ENCODE measurements around the gene LMF1. TPM values are rescaled to one million over a fixed set of nuclear protein-coding genes. Genes with fewer than 3 reads are reported as not detected.
A peak's percentile ranks its signal among the peaks of the same experiment; 100 is the strongest.

LMF1 gene
- total and polyA plus RNA-seq, 7 experiments from 2014 or later, result 10.6 to 63.1 (median 41.3) TPM

DNA sequence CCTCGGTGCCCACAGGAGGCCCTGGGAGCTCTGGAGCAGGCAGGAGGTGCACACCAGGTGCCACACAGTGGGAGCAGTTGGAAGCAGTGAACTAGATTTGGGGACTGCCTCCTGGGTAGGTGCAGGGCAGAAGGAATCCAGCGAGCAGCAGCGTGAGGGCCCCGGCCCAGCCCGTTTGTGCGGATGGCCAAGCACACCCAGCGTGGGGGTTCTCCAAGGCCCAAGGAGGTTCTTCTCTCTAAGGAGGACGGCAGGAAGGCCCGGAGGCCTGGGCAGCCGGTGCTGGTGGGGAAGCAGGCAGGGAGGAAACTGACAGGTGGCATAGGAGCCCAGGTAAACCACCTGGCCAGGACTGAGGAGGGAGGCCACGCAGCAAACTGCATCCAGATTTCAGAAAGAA, 27.8 kb upstream of the LMF1 start:
- Histone ChIP-seq H3K36me3 (ENCODE audit: control insufficient read depth in 2 of 3, insufficient read depth in 3 of 3, low read length in 3 of 3) (no peaks in the 10 kb centered on the region), H3K9me3 (ENCODE audit: control insufficient read depth in 2 of 3, low read length in 3 of 3) (peaks cover 0 to 9% (median 0%) of the 10 kb centered on the region in 3 experiments), H3K4me1 (ENCODE audit: control insufficient read depth in 2 of 2, insufficient read depth in 2 of 2, low read length in 2 of 2) (peaks cover 31 to 45% of the 10 kb centered on the region in 2 donors), H3K27me3 (ENCODE audit: control insufficient read depth in 2 of 2, insufficient read depth in 2 of 2, low read length in 2 of 2) (no peaks in the 10 kb centered on the region), H3K27ac (ENCODE audit: low read depth, low read length) (peak overlapping the region; percentile 86), H3K4me3 (ENCODE audit: low read length) (no peak overlapping the region)
- ChIA-PET POLR2A (interaction anchor here (0.8 to 8.1 kb wide), 8 partner anchors 9 to 1157 kb away, joined by 3 to 87 read pairs (median 7); partner anchors contain the start of genes SOX8 and TRAF7), CTCF (interaction anchor here (1.2 to 1.5 kb wide), 2 partner anchors 17 to 26 kb away, joined by 3 to 5 read pairs; partner anchors contain the start of gene SOX8)
- DNase-seq, result no peak
- ATAC-seq, result no peak
- intact Hi-C loops (cut with micrococcal nuclease), result loop anchor here in 1 of 2 donors (5.0 kb wide), 1 partner anchor 36 kb away; no protein-coding TSS in a partner anchor
- Mint-ChIP-seq H3K4me1 (peaks cover 22 to 60% (median 47%) of the 10 kb centered on the region in 7 donors), H3K9me3 (peaks cover 0 to 9% (median 0%) of the 10 kb centered on the region in 11 donors), H3K27ac (peak overlapping the region in 8 of 9 donors; percentile 48 to 98 (median 92)), H3K27me3 (peaks cover 0 to 49% (median 0%) of the 10 kb centered on the region in 5 donors), H3K4me3 (peak overlapping the region in 6 of 10 donors; percentile 21 to 91 (median 84)), H3K36me3 (peaks cover 0 to 6% (median 0%) of the 10 kb centered on the region in 5 donors)

DNA sequence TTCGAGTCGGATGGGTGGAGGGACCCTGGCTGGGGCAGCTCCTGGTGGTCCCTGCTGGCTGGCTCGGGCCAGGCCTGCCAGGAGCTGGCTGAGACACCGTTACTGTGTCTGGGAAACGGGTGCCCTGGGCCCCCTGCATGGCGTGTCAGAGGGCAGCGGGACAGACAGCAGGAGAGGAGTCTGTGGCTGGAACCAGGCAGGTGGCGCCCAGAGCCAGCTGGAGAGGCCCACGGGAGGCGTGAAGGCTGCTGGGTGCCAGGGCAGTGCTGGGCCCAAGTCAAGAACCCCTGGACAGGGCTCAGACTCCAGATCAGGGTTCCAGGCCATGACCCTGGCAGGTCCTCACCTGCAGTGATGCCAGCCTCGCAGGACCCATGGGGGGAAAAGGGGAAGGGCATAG, 27.4 kb upstream of the LMF1 start:
- Histone ChIP-seq H3K27me3 (ENCODE audit: control insufficient read depth in 2 of 2, insufficient read depth in 2 of 2, low read length in 2 of 2) (no peaks in the 10 kb centered on the region), H3K4me3 (ENCODE audit: low read length) (peak overlapping the region; percentile 75), H3K9me3 (ENCODE audit: control insufficient read depth in 2 of 3, low read length in 3 of 3) (peaks cover 0 to 9% (median 0%) of the 10 kb centered on the region in 3 experiments), H3K36me3 (ENCODE audit: control insufficient read depth in 2 of 3, insufficient read depth in 3 of 3, low read length in 3 of 3) (no peaks in the 10 kb centered on the region), H3K27ac (ENCODE audit: low read depth, low read length) (peak overlapping the region; percentile 86), H3K4me1 (ENCODE audit: control insufficient read depth in 2 of 2, insufficient read depth in 2 of 2, low read length in 2 of 2) (peaks cover 27 to 41% of the 10 kb centered on the region in 2 donors)
- ATAC-seq (no peak), DNase-seq (no peak)
- intact Hi-C loops (cut with micrococcal nuclease), result loop anchor here in 1 of 2 donors (5.0 kb wide), 1 partner anchor 36 kb away; no protein-coding TSS in a partner anchor
- H3K27ac Mint-ChIP-seq, result peak overlapping the region in 8 of 9 donors; percentile 58 to 98 (median 92)
- H3K4me3 Mint-ChIP-seq, result peak overlapping the region; percentile 67 to 91 (median 83)
- H3K4me1 Mint-ChIP-seq, result peaks cover 21 to 59% (median 47%) of the 10 kb centered on the region in 7 donors
- H3K36me3 Mint-ChIP-seq, result peaks cover 0 to 6% (median 0%) of the 10 kb centered on the region in 5 donors
- H3K9me3 Mint-ChIP-seq, result peaks cover 0 to 9% (median 0%) of the 10 kb centered on the region in 11 donors
- POLR2A ChIA-PET, result interaction anchor here (0.8 to 8.1 kb wide), 9 partner anchors 9 to 1157 kb away, joined by 3 to 87 read pairs (median 4); partner anchors contain the start of genes LMF1, SOX8 and TRAF7
- peaks cover 0 to 49% (median 0%) of the 10 kb centered on the region in 5 donors for H3K27me3 Mint-ChIP-seq
- CTCF ChIA-PET, result interaction anchor here (1.0 to 1.9 kb wide), 4 partner anchors 17 to 59 kb away, joined by 3 to 13 read pairs (median 4); partner anchors contain the start of gene SOX8

DNA sequence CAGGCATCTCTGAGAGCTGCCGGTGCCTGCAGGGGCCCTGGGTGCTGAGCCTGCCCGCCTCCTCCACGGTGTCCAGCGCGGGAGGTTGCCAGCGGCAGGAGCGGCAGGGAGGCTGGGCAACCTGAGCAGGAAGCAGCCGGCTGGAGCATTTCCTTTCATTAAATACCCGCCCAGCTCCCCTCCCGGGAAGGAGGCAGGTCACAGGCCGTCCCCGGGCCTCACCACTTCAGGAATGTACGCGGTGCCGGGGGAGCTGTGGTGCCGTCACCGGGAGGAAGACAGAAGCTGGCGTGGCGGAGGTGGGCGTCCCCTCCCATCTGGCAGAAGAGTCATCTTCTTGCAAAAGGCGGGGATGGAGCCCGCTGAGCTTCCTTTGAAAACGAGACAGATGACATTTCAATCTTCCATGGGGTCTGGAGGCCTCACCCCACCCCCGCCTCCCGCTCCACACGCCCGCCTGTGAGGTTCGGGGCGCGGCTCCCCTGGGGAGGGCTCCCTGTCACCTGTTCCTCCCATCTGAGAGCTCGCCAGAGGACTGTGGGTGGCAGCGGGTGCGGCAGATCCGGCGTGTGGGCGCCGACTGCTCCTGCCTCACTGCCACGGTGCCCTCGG, 26.8 kb upstream of the LMF1 start:
- peak; percentile 85 for ATAC-seq
- peak; percentile 35 to 75 (median 62) for DNase-seq
- peaks cover 0 to 9% (median 0%) of the 10 kb centered on the region in 11 donors for H3K9me3 Mint-ChIP-seq
- ChIA-PET POLR2A (interaction anchor here (0.8 to 8.1 kb wide), 12 partner anchors 10 to 1158 kb away, joined by 3 to 87 read pairs (median 4); partner anchors contain the start of genes LMF1, SOX8 and TRAF7), CTCF (interaction anchor here (0.8 to 1.9 kb wide), 4 partner anchors 16 to 60 kb away, joined by 3 to 13 read pairs (median 4); partner anchors contain the start of gene SOX8)
- Histone ChIP-seq H3K4me3 (ENCODE audit: low read length) (peak overlapping the region; percentile 75), H3K9me3 (ENCODE audit: control insufficient read depth in 2 of 3, low read length in 3 of 3) (peaks cover 0 to 9% (median 0%) of the 10 kb centered on the region in 3 experiments), H3K27me3 (ENCODE audit: control insufficient read depth in 2 of 2, insufficient read depth in 2 of 2, low read length in 2 of 2) (no peaks in the 10 kb centered on the region), H3K36me3 (ENCODE audit: control insufficient read depth in 2 of 3, insufficient read depth in 3 of 3, low read length in 3 of 3) (no peaks in the 10 kb centered on the region), H3K27ac (ENCODE audit: low read depth, low read length) (peak overlapping the region; percentile 86), H3K4me1 (ENCODE audit: control insufficient read depth in 2 of 2, insufficient read depth in 2 of 2, low read length in 2 of 2) (peaks cover 21 to 34% of the 10 kb centered on the region in 2 donors)
- H3K36me3 Mint-ChIP-seq, result peaks cover 0 to 6% (median 0%) of the 10 kb centered on the region in 5 donors
- H3K27ac Mint-ChIP-seq, result peak overlapping the region in 8 of 9 donors; percentile 72 to 98 (median 92)
- H3K27me3 Mint-ChIP-seq, result peaks cover 0 to 49% (median 0%) of the 10 kb centered on the region in 5 donors
- H3K4me1 Mint-ChIP-seq, result peaks cover 17 to 55% (median 47%) of the 10 kb centered on the region in 7 donors
- intact Hi-C loops (cut with micrococcal nuclease), result loop anchor here in 1 of 2 donors (1.0 to 5.0 kb wide), 5 partner anchors 12 to 58 kb away; partner anchors contain the start of gene SOX8
- peak overlapping the region; percentile 67 to 91 (median 83) for H3K4me3 Mint-ChIP-seq

DNA sequence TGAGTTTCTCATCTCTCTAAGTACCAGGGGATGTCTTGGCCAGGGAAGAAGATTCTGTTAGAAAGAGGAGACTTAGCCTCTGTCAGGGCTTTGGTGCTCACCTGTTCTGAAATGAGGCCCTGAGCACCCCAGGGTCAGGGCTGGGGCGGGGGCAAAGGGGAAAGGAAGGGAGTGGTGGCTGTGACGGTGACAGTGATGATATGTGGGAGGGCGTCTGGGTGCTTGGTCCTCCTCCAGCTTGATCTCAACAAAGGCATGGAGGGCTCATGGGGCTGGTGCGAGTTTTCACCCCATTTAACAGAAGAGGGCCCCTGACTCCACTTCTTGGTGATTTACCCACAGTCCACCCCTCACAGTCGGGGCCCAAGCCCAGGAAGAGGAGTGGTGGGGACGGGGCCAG, 25.9 kb upstream of the LMF1 start:
- H3K9me3 ChIP-seq (ENCODE audit: control insufficient read depth in 2 of 3, low read length in 3 of 3), result peaks cover 0 to 9% (median 0%) of the 10 kb centered on the region in 3 experiments
- Mint-ChIP-seq H3K27me3 (peaks cover 0 to 49% (median 0%) of the 10 kb centered on the region in 5 donors), H3K4me3 (peak overlapping the region; percentile 58 to 91 (median 83)), H3K36me3 (peaks cover 0 to 6% (median 0%) of the 10 kb centered on the region in 5 donors), H3K9me3 (peaks cover 0 to 9% (median 0%) of the 10 kb centered on the region in 11 donors), H3K4me1 (peaks cover 15 to 50% (median 44%) of the 10 kb centered on the region in 7 donors), H3K27ac (peak overlapping the region in 8 of 9 donors; percentile 89 to 98 (median 92))
- no peaks in the 10 kb centered on the region for H3K36me3 ChIP-seq (ENCODE audit: control insufficient read depth in 2 of 3, insufficient read depth in 3 of 3, low read length in 3 of 3)
- peaks cover 21 to 34% of the 10 kb centered on the region in 2 donors for H3K4me1 ChIP-seq (ENCODE audit: control insufficient read depth in 2 of 2, insufficient read depth in 2 of 2, low read length in 2 of 2)
- peak; percentile 68 for ATAC-seq
- intact Hi-C loops (cut with micrococcal nuclease), result loop anchor here in 1 of 2 donors (1.0 to 5.0 kb wide), 6 partner anchors 13 to 107 kb away; partner anchors contain the start of gene SOX8
- H3K4me3 ChIP-seq (ENCODE audit: low read length), result peak overlapping the region; percentile 75
- DNase-seq, result peak in 5 of 9 donors; percentile 18 to 73 (median 45)
- H3K27me3 ChIP-seq (ENCODE audit: control insufficient read depth in 2 of 2, insufficient read depth in 2 of 2, low read length in 2 of 2), result no peaks in the 10 kb centered on the region
- H3K27ac ChIP-seq (ENCODE audit: low read depth, low read length), result peak overlapping the region; percentile 86
- POLR2A ChIA-PET, result interaction anchor here (1.1 to 8.1 kb wide), 5 partner anchors 8 to 1229 kb away, joined by 3 to 87 read pairs (median 10); partner anchors contain the start of gene SOX8
- CTCF ChIA-PET, result interaction anchor here (0.8 to 1.9 kb wide), 3 partner anchors 32 to 61 kb away, joined by 3 to 13 read pairs (median 6); no protein-coding TSS in a partner anchor

DNA sequence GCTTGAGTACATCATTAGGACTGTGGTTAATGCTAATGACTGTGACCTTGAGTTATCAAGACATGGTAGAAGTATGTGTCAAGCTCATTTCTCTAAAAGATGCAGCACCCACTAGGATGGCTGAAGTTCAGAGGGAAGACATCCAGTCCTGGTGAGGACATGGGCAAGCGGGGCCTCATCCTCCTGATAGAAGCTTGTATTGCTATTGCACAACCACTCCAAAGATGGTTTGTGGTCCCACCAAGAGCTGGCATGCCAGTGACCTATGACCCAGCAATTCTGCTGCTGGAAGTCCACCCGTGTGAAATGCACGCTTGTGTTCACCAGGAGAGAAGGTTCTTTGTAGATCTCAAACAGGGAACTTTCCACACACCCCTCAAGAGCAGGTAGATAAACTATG, 25.0 kb upstream of the LMF1 start:
- Mint-ChIP-seq H3K36me3 (peaks cover 0 to 6% (median 0%) of the 10 kb centered on the region in 5 donors), H3K4me3 (peak overlapping the region in 9 of 10 donors; percentile 46 to 91 (median 84)), H3K4me1 (peaks cover 15 to 49% (median 40%) of the 10 kb centered on the region in 7 donors), H3K27ac (peak overlapping the region in 8 of 9 donors; percentile 48 to 98 (median 92)), H3K9me3 (peaks cover 0 to 9% (median 0%) of the 10 kb centered on the region in 11 donors), H3K27me3 (peaks cover 0 to 47% (median 0%) of the 10 kb centered on the region in 5 donors)
- Histone ChIP-seq H3K27me3 (ENCODE audit: control insufficient read depth in 2 of 2, insufficient read depth in 2 of 2, low read length in 2 of 2) (no peaks in the 10 kb centered on the region), H3K27ac (ENCODE audit: low read depth, low read length) (peak overlapping the region; percentile 86), H3K36me3 (ENCODE audit: control insufficient read depth in 2 of 3, insufficient read depth in 3 of 3, low read length in 3 of 3) (no peaks in the 10 kb centered on the region), H3K4me1 (ENCODE audit: control insufficient read depth in 2 of 2, insufficient read depth in 2 of 2, low read length in 2 of 2) (peaks cover 21 to 34% of the 10 kb centered on the region in 2 donors), H3K9me3 (ENCODE audit: control insufficient read depth in 2 of 3, low read length in 3 of 3) (peaks cover 0 to 9% (median 0%) of the 10 kb centered on the region in 3 experiments), H3K4me3 (ENCODE audit: low read length) (no peak overlapping the region)
- DNase-seq (no peak), ATAC-seq (no peak)
- CTCF ChIA-PET, result interaction anchor here (0.6 to 1.8 kb wide), 5 partner anchors 16 to 88 kb away, joined by 3 to 6 read pairs (median 4); no protein-coding TSS in a partner anchor
- POLR2A ChIA-PET, result interaction anchor here (1.1 to 8.1 kb wide), 3 partner anchors 9 to 1230 kb away, joined by 3 to 87 read pairs (median 4); partner anchors contain the start of gene SOX8
- intact Hi-C loops (cut with micrococcal nuclease), result loop anchor here in 1 of 2 donors (1.0 to 5.0 kb wide), 2 partner anchors 33 to 108 kb away; no protein-coding TSS in a partner anchor

Measured in naive thymus-derived CD4-positive, alpha-beta T cell (primary cell).